GM18511 (cell line): ENCODE measurements around the gene OGFR.

ENCODE experiments used
- ATAC-seq: cut with Tn5 transposase; IDR thresholded peaks from one replicate; pipeline ENCODE4 v1.9.1; 2021; ENCODE audit warnings: mild to moderate bottlenecking, moderate library complexity; ENCODE audit not compliant: unreplicated experiment

OGFR gene

DNA sequence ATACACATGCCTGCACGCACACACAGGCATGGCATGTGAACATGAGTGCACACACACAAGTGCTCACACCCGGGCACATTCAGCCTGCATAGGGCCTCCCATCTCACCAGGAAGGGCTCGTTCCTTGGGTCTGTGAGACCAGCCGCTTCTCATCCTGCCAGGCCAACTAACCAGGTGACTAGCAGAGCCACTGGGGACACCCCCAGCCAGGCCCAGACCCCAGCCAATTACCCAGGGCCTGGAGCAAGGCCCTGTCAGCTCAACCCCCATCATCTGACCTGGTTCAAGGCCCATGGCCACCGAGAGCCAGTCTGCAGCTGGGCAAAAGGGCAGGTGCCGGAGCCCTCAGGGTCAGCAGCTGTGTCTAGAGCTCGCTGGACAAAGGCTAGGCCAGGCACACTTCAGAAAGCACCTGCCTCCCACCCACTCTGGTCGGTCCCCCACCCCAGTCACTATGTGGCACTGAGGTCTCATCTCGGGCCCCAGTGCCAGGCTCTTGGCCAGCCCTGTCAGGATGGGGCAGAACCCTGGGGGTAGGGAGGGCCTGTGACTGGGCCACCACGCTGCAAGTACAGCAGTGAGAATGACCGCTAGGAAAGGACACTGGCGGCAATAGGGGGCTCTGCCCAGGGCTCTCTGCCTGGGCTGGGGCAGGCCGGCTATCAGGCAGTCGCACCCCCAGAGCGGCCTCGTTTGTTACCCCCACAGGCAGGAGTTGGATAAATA is 35.1 kb upstream of the OGFR start:
- no peak for ATAC-seq

- no peak for ATAC-seq
Measured at GRCh38 chr20:62770111-62770910, 34.3 kb upstream of the OGFR start.

- no peak for ATAC-seq
Measured at GRCh38 chr20:62770916-62771315, 33.7 kb upstream of the OGFR start.

DNA sequence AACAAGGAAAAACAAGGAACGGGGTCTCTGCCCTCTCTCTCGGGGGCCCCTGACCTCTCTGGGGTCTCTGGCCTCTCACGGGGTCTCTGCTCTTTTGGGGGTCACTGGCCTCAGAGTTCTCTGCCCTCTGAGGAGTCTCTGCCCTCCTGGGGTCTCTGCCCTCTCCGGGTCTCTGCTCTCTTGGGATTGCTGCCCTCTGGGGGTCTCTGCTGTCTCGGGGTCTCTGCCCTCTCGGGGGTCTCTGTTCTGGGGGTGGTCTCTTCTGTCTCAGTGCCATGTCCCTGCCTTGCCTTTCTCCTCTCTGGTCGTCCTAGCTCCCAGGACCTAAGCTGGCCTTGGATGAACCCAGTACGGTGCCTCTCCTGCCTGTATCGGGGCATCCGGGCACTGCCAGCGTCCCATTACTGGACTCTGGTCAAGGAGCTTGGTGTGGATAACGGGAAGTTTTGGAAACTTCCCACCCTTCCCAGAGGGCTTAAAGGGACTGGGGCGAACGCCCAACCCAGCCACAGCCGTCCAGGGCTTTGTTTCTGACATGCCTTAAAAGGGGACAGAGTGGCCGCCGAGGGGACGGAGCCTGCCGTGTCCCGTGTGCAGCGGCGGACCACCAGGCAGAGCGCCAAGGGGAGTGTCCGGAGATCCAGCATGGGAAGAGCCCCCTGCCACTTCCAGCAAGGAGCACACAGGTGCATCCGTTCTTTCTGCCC is 33.1 kb upstream of the OGFR start:
- no peak for ATAC-seq

DNA sequence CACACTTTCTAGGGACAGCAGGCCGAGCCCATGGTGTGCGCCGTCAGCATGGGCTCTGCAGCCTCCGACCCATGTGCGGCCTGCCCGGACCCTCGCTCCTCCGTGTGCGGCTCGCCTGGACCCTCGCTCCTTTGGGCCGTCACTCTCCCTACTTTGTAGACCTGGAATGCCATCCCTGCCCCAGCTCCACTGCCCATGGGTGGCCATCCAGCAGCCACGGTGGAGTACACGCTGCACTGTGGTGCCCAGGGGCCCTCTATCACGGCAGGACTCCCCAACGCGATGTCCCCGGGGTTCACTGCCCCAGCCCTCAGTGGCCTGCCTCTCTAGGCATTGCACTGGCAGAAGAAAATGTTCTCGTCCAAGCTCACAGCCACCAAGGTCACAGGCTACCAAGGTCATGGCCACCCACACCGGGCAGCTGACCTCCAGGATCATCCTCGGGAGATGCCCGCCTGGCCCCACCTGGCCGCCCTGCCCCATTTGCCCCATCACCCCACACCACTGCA is 32.5 kb upstream of the OGFR start:
- ATAC-seq = no peak

GRCh38 chr20:62772619-62772989 is 32.0 kb upstream of the OGFR start:
- no peak for ATAC-seq

DNA sequence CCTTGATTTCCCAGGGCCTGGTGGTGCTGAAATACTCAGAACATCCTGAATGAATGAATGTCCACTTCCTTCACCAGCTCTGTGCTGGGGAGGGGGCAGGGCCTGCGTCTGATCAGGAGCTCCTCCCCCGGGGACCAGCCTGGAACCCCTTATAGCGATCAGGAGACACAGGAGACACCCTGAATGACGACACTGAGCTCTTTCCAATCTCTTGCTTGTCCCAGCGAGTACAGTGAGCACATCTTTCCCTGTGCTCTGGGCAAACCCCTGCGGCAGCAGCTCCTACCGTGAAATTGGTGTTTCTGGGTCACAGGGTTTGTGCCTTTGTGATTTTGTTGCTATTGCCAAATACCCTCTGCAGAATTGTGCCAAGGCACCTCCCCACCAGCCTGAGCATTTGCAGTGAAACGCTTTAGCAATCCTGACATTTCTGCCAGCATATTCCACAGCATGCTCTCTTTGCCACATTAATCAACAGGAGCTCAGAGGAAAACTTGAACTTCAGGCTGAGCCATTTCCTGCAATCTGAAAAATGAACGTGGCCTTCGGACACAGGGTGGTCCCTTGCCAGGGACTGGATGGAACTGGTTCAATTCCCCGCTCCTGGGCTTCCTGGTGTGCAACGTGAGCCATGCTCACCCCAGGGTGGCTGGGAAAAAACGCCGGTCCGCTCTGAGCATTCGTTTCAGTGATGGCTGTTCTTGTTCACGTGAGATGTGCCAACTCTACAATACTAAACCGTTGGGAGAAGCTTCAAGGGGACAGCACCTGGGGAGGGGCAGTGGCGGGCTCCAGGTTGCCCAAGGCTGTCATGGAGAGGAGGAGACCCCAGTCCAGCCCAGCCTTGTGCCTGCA is 31.4 kb upstream of the OGFR start:
- no peak for ATAC-seq

DNA sequence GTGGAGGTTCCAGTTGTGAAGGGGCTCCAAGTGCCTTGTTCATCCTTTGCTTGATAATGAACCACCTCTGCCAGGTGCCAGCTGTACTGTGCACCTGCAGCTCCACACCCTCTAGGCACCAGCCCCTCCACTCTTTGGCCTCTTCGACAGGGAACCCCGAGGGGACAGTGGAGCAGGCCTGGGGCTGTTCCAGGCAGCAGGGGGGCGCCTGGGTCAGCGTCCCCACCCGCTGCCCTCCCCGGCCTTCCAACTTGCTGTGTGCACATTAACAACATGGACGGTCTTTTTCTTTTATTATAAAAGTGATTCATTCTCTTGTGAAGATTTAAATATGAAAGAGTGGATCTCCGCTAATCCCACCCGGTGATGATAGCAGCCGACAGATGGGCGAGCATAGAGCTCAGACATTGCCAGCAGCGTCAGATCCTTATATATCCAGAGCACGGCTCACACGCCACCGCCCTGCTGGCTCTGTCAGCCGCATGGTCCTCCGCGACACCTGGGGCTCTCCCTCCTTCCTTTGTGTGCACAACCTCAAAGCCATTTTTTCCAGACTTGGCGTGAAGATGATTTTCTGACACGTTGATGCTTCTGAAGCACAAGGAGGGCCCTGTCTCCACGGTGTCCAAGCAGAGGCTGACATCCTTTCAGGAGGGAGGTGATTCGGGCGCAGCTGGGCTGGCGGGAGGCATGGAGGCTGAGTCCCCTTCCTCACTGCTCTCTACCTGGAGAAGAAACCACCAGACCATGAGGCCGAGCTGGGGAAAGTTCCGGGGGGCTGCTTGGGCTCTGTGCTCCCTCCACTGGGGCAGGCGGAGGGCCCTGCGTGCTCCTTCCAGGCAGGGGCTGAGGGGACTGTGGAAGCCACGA is 30.6 kb upstream of the OGFR start:
- ATAC-seq = no peak

- no peak for ATAC-seq
Measured at GRCh38 chr20:62774762-62775161, 29.9 kb upstream of the OGFR start.

DNA sequence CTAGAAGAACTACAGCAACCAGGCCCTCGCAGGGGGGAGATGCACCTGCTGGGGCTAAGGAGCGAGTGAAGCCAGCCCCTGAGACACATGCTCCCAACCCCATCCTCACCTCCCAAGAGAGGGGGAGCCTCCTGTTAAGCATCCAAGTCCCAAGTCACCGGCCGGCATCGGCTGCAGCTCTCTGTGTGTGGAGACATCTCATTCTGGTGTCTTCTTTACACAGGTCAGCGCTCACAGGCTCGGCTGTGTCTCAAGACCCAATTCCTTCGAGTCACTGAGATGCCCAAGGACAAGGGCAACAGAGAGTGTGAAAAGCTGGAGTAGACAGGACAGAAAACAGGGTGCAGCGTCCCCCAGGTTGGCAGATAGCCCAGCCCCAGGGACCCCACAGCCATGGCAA is 29.4 kb upstream of the OGFR start:
- no peak for ATAC-seq

DNA sequence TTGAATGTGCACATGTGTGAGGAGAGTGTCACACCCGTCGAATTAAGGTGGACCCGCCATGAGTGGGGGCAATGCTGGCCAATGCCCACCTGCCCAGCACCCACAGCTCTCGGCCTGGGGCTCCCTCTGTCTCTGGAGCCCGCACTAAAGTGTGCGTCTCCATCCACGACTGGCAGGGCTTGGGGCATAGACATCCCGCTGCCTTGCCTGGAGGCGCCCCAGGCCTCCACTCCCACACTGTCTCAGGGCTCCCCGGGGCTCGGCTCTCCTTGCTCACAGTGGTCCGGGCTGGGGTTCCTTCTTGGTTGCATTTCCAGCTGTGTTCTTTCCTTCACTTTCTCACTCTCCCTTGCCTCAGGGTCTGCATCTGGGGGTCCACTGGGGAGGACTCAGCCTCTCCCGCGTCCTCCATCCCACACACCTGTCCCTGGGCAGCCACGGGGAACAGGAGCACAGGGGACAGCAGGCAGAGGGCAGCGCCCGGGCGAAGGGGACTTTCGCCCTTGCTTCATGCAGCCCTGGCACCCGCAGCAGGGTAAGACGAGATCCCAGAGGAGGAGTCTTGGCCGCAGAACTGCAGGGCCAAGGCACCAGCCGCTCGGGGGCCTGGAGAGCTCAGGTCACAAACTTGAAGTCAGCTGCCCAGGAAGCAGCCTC is 28.5 kb upstream of the OGFR start:
- ATAC-seq = no peak

DNA sequence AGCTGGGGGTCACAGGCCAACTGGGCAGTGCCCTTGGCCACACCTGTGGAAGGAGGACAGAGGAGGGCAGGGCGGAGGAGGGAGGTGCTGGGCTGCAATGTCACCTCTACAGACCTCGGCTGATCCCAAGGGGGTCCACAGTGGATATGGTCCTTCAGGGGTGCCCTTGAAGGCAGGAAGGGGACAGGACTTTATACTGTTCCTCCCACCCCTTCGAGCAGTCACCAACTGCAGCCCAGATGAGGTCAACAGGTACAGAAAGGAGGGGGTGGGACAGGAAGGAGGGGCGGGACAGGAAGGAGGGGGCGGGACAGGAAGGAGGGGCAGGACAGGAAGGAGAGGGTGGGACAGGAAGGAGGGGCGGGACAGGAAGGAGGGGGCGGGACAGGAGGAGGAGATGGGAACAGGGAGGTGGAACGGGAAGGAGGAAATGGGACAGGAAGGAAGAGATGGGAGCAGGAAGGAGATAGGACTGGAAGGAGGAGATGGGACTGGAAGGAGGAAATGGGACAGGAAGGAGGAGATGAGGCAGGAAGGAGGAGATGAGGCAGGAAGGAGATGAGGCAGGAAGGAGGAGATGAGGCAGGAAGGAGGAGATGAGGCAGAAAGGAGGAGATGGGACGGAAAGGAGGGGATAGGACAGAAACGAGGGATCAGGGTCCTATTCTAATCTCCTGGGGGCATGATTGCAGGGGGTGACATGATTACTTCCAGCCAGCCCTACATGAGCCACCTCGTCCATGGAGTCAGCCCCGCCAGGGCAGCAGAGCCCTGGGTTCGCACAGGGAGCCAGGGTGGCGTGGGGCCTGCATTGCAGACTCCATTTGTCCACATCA is 27.7 kb upstream of the OGFR start:
- no peak for ATAC-seq

GRCh38 chr20:62777528-62777830 is 27.2 kb upstream of the OGFR start:
- no peak for ATAC-seq

DNA sequence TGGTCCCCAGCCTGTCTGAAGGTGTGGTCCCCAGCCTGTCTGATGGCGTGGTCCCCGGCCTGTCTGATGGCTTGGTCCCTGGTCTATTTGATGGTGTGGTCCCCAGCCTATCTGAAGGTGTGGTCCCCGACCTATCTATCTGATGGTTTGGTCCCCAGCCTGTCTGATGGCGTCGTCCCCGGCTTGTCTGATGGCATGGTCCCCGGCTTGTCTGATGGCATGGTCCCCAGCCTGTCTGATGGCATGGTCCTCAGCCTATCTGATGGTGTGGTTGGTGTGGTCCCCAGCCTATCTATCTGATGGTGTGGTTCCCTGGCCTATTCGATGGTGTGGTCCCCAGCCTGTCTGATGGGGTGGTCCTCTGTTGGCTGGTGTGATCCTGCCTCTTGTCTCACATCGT is 26.6 kb upstream of the OGFR start:
- ATAC-seq = no peak

- no peak for ATAC-seq
Measured at GRCh38 chr20:62778601-62779416, 25.8 kb upstream of the OGFR start.

DNA sequence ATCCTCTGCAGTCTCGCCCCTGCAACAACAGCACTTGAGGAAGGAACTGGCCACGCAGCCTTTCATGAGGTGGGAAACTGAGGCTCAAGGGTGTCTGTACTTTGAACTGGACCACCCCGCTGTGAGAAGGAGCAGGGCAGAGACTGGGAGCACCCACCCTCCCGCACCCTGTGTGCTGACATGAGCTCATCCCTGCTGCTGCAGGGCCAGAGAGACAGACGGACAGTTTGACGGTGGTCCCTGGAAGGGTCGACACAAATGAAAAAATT is 25.3 kb upstream of the OGFR start:
- ATAC-seq = no peak

- no peak for ATAC-seq
Measured at GRCh38 chr20:62780204-62780603, 24.4 kb upstream of the OGFR start.

GRCh38 chr20:62780696-62781095 is 23.9 kb upstream of the OGFR start:
- no peak for ATAC-seq
